GM21786 (cell line): ENCODE results near the gene ASAH2B.

Experiments
- ATAC-seq: cut with Tn5 transposase; IDR thresholded peaks from one replicate; pipeline ENCODE4 v1.9.1; 2021; ENCODE audit not compliant: unreplicated experiment

The ASAH2B gene

GRCh38 chr10:50796693-50797092 is 57.0 kb downstream of the ASAH2B start:
- ATAC-seq: no peak

GRCh38 chr10:50798297-50798696 is 58.6 kb downstream of the ASAH2B start:
- ATAC-seq: no peak

GRCh38 chr10:50799595-50799994 is 59.9 kb downstream of the ASAH2B start:
- no peak for ATAC-seq

- no peak for ATAC-seq
These were observed 66.4 kb downstream of the ASAH2B start for GRCh38 chr10:50805981-50806622.

- ATAC-seq: no peak
These were observed 68.4 kb downstream of the ASAH2B start for GRCh38 chr10:50807851-50808776.
